ENCODE measurements around the gene ABCC1.

Gene ABCC1

DNA sequence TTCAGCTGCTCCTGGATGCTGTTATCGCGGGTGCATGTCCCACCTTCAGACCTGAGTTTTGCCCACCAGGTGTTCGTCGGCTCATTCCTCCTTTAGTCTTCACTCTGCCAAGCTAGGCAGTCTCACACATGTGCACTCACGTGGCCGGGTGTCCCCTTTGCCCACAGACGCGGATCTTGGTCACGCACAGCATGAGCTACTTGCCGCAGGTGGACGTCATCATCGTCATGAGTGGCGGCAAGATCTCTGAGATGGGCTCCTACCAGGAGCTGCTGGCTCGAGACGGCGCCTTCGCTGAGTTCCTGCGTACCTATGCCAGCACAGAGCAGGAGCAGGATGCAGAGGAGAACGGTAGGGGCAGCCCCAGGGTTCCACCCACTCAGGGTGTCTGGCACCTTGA is 140.8 kb downstream of the ABCC1 start:
- Histone ChIP-seq H3K14ac (ENCODE audit: low read length) (no peak overlapping the region), H3K36me3 (ENCODE audit: control insufficient read depth in 1 of 2, insufficient read depth in 2 of 2, low read length in 2 of 2) (peaks cover 31 to 33% of the 10 kb centered on the region in 2 experiments), H4K8ac (ENCODE audit: low read depth, low read length) (no peak overlapping the region), H2BK120ac (ENCODE audit: insufficient read depth, low read length, poor library complexity) (no peak overlapping the region), H2AFZ (ENCODE audit: insufficient read depth, low read length, poor library complexity) (no peak overlapping the region), H3K27ac (ENCODE audit: low read depth, low read length) (no peak overlapping the region), H4K12ac (ENCODE audit: low read depth, low read length) (no peak overlapping the region), H2BK5ac (ENCODE audit: low read depth, low read length, poor library complexity) (no peak overlapping the region), H3K23ac (ENCODE audit: low read length) (no peak overlapping the region), H3K4me2 (ENCODE audit: low read length) (no peak overlapping the region), H3K9ac (ENCODE audit: low read length) (no peak overlapping the region), H3K4me3 (ENCODE audit: low read depth, low read length) (no peak overlapping the region), H3K18ac (ENCODE audit: low read length) (no peak overlapping the region), H2AK5ac (ENCODE audit: low read length) (no peak overlapping the region), H3K27me3 (ENCODE audit: insufficient read depth, low read length) (no peaks in the 10 kb centered on the region), H3K4ac (ENCODE audit: low read depth, low read length) (no peak overlapping the region), H4K91ac (ENCODE audit: low read depth, low read length) (no peak overlapping the region), H3K9me3 (ENCODE audit: insufficient read depth, low read depth, low read length) (no peaks in the 10 kb centered on the region), H3K79me2 (ENCODE audit: control insufficient read depth, insufficient read depth, low read length, poor library complexity) (no peaks in the 10 kb centered on the region), H3K79me1 (ENCODE audit: low read length) (no peaks in the 10 kb centered on the region), H2BK12ac (ENCODE audit: low read length) (no peak overlapping the region), H3K4me1 (ENCODE audit: control insufficient read depth in 1 of 2, insufficient read depth in 2 of 2, low read length in 2 of 2) (no peaks in the 10 kb centered on the region)
- no CpG with 5 or more reads among the region's 19 CpGs for whole genome bisulfite sequencing (ENCODE audit: extremely low coverage, insufficient coverage, insufficient read length)
- no peak for DNase-seq

DNA sequence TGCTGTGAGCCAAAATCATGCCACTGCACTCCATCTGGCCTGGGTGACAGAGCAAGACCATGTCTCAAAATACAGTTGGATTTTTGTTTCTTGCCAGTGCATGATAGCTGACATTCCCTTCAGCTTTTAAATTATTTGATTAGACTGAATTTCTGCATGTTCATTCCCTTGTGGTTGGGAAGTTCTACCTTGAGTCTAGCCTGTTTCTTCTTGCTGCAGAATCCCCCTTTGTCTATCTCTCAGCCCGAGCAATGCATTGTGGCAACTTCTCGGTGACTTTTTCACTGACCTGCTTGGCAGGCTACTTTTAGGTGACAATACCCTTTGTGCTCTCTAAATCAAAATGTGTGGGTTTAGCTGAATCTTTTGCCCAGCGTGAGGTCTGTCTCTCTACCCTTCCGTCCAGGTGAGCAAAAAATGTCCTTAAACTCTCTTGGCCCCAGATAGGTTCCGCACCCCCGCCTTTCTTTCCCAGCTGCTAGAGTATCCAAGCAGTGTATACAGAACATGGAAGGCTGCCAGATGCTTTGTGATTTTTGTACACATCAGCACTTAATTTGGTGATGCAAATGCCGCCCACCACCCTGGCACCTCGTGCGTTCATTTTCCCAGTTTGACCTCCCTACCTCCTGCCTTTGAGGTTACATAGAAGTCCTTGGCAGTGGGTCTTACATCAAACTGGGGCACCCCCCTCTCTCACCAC is 143.7 kb downstream of the ABCC1 start:
- peaks cover 19 to 21% of the 10 kb centered on the region in 2 experiments for H3K36me3 ChIP-seq (ENCODE audit: control insufficient read depth in 1 of 2, insufficient read depth in 2 of 2, low read length in 2 of 2)
- no peak for DNase-seq
- H3K27me3 ChIP-seq (ENCODE audit: insufficient read depth, low read length), result no peaks in the 10 kb centered on the region
- no peak overlapping the region for H3K23ac ChIP-seq (ENCODE audit: low read length)
- peaks cover 2% of the 10 kb centered on the region for H3K9me3 ChIP-seq (ENCODE audit: insufficient read depth, low read depth, low read length)
- H2BK12ac ChIP-seq (ENCODE audit: low read length), result no peak overlapping the region
- H2BK120ac ChIP-seq (ENCODE audit: insufficient read depth, low read length, poor library complexity), result no peak overlapping the region
- no peak overlapping the region for H4K8ac ChIP-seq (ENCODE audit: low read depth, low read length)
- WGBS (ENCODE audit: extremely low coverage, insufficient coverage, insufficient read length), result no CpG with 5 or more reads among the region's 9 CpGs
- no peak overlapping the region for H3K4me3 ChIP-seq (ENCODE audit: low read depth, low read length)
- H3K4me2 ChIP-seq (ENCODE audit: low read length), result no peak overlapping the region
- no peak overlapping the region for H4K91ac ChIP-seq (ENCODE audit: low read depth, low read length)
- H2AFZ ChIP-seq (ENCODE audit: insufficient read depth, low read length, poor library complexity), result no peak overlapping the region
- H3K27ac ChIP-seq (ENCODE audit: low read depth, low read length), result no peak overlapping the region
- no peaks in the 10 kb centered on the region for H3K4me1 ChIP-seq (ENCODE audit: control insufficient read depth in 1 of 2, insufficient read depth in 2 of 2, low read length in 2 of 2)
- no peak overlapping the region for H3K9ac ChIP-seq (ENCODE audit: low read length)
- no peak overlapping the region for H2AK5ac ChIP-seq (ENCODE audit: low read length)
- H2BK5ac ChIP-seq (ENCODE audit: low read depth, low read length, poor library complexity), result no peak overlapping the region
- no peaks in the 10 kb centered on the region for H3K79me2 ChIP-seq (ENCODE audit: control insufficient read depth, insufficient read depth, low read length, poor library complexity)
- no peak overlapping the region for H3K4ac ChIP-seq (ENCODE audit: low read depth, low read length)
- no peak overlapping the region for H3K18ac ChIP-seq (ENCODE audit: low read length)
- H3K14ac ChIP-seq (ENCODE audit: low read length), result no peak overlapping the region
- no peaks in the 10 kb centered on the region for H3K79me1 ChIP-seq (ENCODE audit: low read length)
- no peak overlapping the region for H4K12ac ChIP-seq (ENCODE audit: low read depth, low read length)

DNA sequence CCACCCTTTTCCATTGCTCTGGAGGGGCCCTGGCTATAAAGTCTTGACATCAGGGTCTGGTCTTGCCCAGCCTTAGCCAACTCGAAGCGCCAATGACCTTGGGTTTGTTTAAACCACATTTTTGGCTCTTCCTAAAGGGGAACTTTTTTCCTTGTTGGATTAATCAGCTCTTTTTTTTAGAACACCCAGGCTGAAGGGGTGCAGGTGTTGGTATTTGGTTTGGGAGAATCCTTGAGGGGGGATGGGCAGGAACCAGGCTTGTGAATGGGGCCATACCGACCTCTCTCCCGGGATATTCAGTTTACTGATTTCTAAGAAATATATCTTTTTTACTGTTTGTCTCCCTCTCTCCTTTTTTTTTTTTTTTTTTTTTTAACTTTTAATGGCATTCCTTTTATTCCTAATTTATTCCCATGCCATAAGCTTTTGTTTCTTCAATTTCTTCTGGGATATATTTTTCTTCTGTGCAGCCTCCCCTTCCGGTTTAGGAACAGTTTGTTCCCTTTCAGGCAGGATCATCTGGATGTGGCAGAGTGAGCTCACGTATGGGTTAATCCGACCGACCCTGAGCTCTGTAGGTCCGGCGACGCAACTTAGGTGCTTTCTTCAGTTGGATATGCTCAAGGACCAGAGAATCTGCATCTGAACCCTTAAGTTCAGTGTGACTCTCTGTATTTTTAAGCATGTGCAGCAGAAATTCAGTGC is 144.4 kb downstream of the ABCC1 start:
- H2BK5ac ChIP-seq (ENCODE audit: low read depth, low read length, poor library complexity), result no peak overlapping the region
- no peak overlapping the region for H3K27ac ChIP-seq (ENCODE audit: low read depth, low read length)
- H3K36me3 ChIP-seq (ENCODE audit: control insufficient read depth in 1 of 2, insufficient read depth in 2 of 2, low read length in 2 of 2), result peaks cover 22 to 23% of the 10 kb centered on the region in 2 experiments
- WGBS (ENCODE audit: extremely low coverage, insufficient coverage, insufficient read length), result no CpG with 5 or more reads among the region's 11 CpGs
- no peak overlapping the region for H3K4ac ChIP-seq (ENCODE audit: low read depth, low read length)
- no peak for DNase-seq
- no peak overlapping the region for H2BK12ac ChIP-seq (ENCODE audit: low read length)
- no peak overlapping the region for H4K91ac ChIP-seq (ENCODE audit: low read depth, low read length)
- no peak overlapping the region for H2BK120ac ChIP-seq (ENCODE audit: insufficient read depth, low read length, poor library complexity)
- H3K79me2 ChIP-seq (ENCODE audit: control insufficient read depth, insufficient read depth, low read length, poor library complexity), result no peaks in the 10 kb centered on the region
- no peak overlapping the region for H2AK5ac ChIP-seq (ENCODE audit: low read length)
- H3K4me1 ChIP-seq (ENCODE audit: control insufficient read depth in 1 of 2, insufficient read depth in 2 of 2, low read length in 2 of 2), result no peaks in the 10 kb centered on the region
- H3K18ac ChIP-seq (ENCODE audit: low read length), result no peak overlapping the region
- H4K8ac ChIP-seq (ENCODE audit: low read depth, low read length), result no peak overlapping the region
- no peak overlapping the region for H4K12ac ChIP-seq (ENCODE audit: low read depth, low read length)
- no peak overlapping the region for H3K9ac ChIP-seq (ENCODE audit: low read length)
- no peak overlapping the region for H3K4me3 ChIP-seq (ENCODE audit: low read depth, low read length)
- H3K27me3 ChIP-seq (ENCODE audit: insufficient read depth, low read length), result no peaks in the 10 kb centered on the region
- peaks cover 2% of the 10 kb centered on the region for H3K9me3 ChIP-seq (ENCODE audit: insufficient read depth, low read depth, low read length)
- no peaks in the 10 kb centered on the region for H3K79me1 ChIP-seq (ENCODE audit: low read length)
- no peak overlapping the region for H3K4me2 ChIP-seq (ENCODE audit: low read length)
- no peak overlapping the region for H2AFZ ChIP-seq (ENCODE audit: insufficient read depth, low read length, poor library complexity)
- no peak overlapping the region for H3K23ac ChIP-seq (ENCODE audit: low read length)
- H3K14ac ChIP-seq (ENCODE audit: low read length), result no peak overlapping the region

DNA sequence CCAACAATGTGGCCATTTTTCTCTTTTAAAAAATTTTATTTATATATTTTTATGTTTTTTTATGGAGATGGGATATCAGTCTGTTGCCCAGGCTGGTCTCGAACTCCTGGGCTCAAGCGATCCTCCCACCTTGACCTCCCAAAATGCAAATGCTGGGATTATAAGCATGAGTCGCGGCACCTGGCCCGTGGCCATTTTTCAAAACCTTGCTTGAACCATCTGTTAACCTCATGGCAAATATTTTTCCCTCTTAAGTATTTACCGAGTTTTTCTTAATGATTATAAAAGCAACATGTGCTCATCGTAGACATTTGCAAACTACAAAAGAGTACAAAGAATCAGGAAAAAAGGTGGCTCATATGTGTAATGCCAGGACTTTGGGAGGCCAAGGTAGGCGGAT is 146.2 kb downstream of the ABCC1 start:
- Histone ChIP-seq H3K4me1 (ENCODE audit: control insufficient read depth in 1 of 2, insufficient read depth in 2 of 2, low read length in 2 of 2) (no peaks in the 10 kb centered on the region), H2AFZ (ENCODE audit: insufficient read depth, low read length, poor library complexity) (no peak overlapping the region), H4K12ac (ENCODE audit: low read depth, low read length) (no peak overlapping the region), H3K18ac (ENCODE audit: low read length) (no peak overlapping the region), H3K4me3 (ENCODE audit: low read depth, low read length) (no peak overlapping the region), H3K9me3 (ENCODE audit: insufficient read depth, low read depth, low read length) (peaks cover 4% of the 10 kb centered on the region), H3K27me3 (ENCODE audit: insufficient read depth, low read length) (no peaks in the 10 kb centered on the region), H3K36me3 (ENCODE audit: control insufficient read depth in 1 of 2, insufficient read depth in 2 of 2, low read length in 2 of 2) (peaks cover 17 to 19% of the 10 kb centered on the region in 2 experiments), H3K79me2 (ENCODE audit: control insufficient read depth, insufficient read depth, low read length, poor library complexity) (no peaks in the 10 kb centered on the region), H2AK5ac (ENCODE audit: low read length) (no peak overlapping the region), H3K23ac (ENCODE audit: low read length) (no peak overlapping the region), H2BK12ac (ENCODE audit: low read length) (no peak overlapping the region), H2BK5ac (ENCODE audit: low read depth, low read length, poor library complexity) (no peak overlapping the region), H3K9ac (ENCODE audit: low read length) (no peak overlapping the region), H4K8ac (ENCODE audit: low read depth, low read length) (no peak overlapping the region), H3K4me2 (ENCODE audit: low read length) (no peak overlapping the region), H3K79me1 (ENCODE audit: low read length) (no peaks in the 10 kb centered on the region), H3K14ac (ENCODE audit: low read length) (no peak overlapping the region), H4K91ac (ENCODE audit: low read depth, low read length) (no peak overlapping the region), H3K4ac (ENCODE audit: low read depth, low read length) (no peak overlapping the region), H3K27ac (ENCODE audit: low read depth, low read length) (no peak overlapping the region), H2BK120ac (ENCODE audit: insufficient read depth, low read length, poor library complexity) (no peak overlapping the region)
- WGBS (ENCODE audit: extremely low coverage, insufficient coverage, insufficient read length), result no CpG with 5 or more reads among the region's 8 CpGs
- no peak for DNase-seq

All from trophoblast cell (in vitro differentiated cells and primary cell).